ENCODE data around the gene EPN1. TPM values are rescaled to one million over a fixed set of nuclear protein-coding genes. Genes with fewer than 3 reads are reported as not detected.

The EPN1 gene
- total and polyA plus RNA-seq, 2 experiments from 2014 or later: 47.1 to 223 TPM

GRCh38 chr19:55656552-55656951 lies 18.5 kb upstream of the EPN1 start:
- Histone ChIP-seq H3K9me2 (ENCODE audit: insufficient read depth) (no peaks in the 10 kb centered on the region), H3K36me3 (ENCODE audit: insufficient read depth) (peaks cover 1% of the 10 kb centered on the region; the same call in 1 of the 2 replicates), H3K4me1 (ENCODE audit: insufficient read depth) (peaks cover 27% of the 10 kb centered on the region), H3K27ac (ENCODE audit: low read depth) (peak overlapping the region; percentile 98), H2AFZ (no peak overlapping the region), H3K79me2 (replicated peaks; ENCODE audit: insufficient read depth) (peaks cover 63% of the 10 kb centered on the region), H3K27me3 (ENCODE audit: insufficient read depth) (no peaks in the 10 kb centered on the region), H4K20me1 (replicated peaks; ENCODE audit: insufficient read depth) (peaks cover 42% of the 10 kb centered on the region), H3K4me3 (peak overlapping the region; percentile 100), H3F3A (replicated peaks; ENCODE audit: low read depth) (peaks cover 20% of the 10 kb centered on the region), H3K4me2 (peak overlapping the region; percentile 100)
- TF ChIP-seq JUNB (IDR thresholded peaks at IDR 0.05; ENCODE audit: unreplicated experiment) (no peak), EZH2 (IDR thresholded peaks at IDR 0.05; ENCODE audit: low read depth, unreplicated experiment) (no peak)
- TF ChIP-seq, protein P1, sequence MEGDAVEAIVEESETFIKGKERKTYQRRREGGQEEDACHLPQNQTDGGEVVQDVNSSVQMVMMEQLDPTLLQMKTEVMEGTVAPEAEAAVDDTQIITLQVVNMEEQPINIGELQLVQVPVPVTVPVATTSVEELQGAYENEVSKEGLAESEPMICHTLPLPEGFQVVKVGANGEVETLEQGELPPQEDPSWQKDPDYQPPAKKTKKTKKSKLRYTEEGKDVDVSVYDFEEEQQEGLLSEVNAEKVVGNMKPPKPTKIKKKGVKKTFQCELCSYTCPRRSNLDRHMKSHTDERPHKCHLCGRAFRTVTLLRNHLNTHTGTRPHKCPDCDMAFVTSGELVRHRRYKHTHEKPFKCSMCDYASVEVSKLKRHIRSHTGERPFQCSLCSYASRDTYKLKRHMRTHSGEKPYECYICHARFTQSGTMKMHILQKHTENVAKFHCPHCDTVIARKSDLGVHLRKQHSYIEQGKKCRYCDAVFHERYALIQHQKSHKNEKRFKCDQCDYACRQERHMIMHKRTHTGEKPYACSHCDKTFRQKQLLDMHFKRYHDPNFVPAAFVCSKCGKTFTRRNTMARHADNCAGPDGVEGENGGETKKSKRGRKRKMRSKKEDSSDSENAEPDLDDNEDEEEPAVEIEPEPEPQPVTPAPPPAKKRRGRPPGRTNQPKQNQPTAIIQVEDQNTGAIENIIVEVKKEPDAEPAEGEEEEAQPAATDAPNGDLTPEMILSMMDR (conservative IDR thresholded peaks at IDR 0.05; ENCODE audit: low read depth in 2 of 2): no peak
- ATAC-seq: no peak
- DNase-seq (ENCODE audit: low spot score): no peak
- Mint-ChIP-seq H3K27me3 (ENCODE audit: insufficient read depth, low read depth, poor library complexity) (peaks cover 31% of the 10 kb centered on the region), H3K4me3 (peak overlapping the region; percentile 92), H3K4me1 (peaks cover 44% of the 10 kb centered on the region), H3K36me3 (ENCODE audit: low read depth) (peaks cover 53% of the 10 kb centered on the region), H3K9me3 (no peaks in the 10 kb centered on the region; the same call in 2 of the 3 replicates), H3K27ac (peak overlapping the region; percentile 99)

DNA sequence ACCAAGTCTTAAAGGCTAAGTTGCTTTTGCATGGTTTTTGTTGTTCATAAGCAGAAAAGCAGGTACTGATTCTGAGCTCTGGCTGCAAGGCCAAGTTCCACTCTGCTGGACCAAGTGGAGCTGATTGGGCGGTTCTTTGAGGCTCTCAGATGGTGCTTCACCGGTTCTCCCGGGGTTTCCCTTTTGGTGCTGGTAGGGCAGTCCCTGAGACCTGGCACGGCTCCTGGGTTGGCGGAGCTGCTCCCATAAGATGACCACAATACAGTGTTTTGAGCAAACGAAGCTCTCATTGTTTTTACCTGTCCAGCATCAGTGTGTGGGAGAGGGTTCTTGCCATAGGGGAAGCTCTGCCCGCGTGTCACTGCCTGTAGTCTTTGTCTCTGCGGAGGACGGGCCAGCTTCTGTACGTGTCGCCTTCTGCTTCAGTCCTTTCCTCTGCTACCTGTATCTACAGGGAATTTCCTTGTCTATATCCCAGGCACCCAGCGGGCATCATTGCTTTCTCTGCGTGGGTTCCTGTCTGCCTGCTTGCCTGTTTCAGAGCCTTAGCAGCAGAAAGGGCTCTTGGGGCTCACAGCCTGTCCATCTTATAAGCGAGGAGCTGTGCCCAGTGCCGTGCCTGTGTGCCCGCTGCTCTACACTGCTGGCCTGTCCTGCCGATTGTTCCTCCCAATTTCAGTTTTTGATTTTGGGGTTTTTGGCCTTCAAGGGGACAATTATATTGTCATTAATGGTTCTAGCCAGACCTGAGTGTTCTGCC lies 17.9 kb upstream of the EPN1 start:
- DNase-seq (ENCODE audit: low spot score): no peak
- Histone ChIP-seq H3K27me3 (ENCODE audit: insufficient read depth) (no peaks in the 10 kb centered on the region), H3K79me2 (replicated peaks; ENCODE audit: insufficient read depth) (peaks cover 69% of the 10 kb centered on the region), H2AFZ (no peak overlapping the region), H3K4me2 (peak overlapping the region; percentile 100), H3K36me3 (ENCODE audit: insufficient read depth) (peaks cover 7% of the 10 kb centered on the region; the same call in 1 of the 2 replicates), H3F3A (replicated peaks; ENCODE audit: low read depth) (peaks cover 20% of the 10 kb centered on the region), H3K4me1 (ENCODE audit: insufficient read depth) (peaks cover 27% of the 10 kb centered on the region), H4K20me1 (replicated peaks; ENCODE audit: insufficient read depth) (peaks cover 47% of the 10 kb centered on the region), H3K9me2 (ENCODE audit: insufficient read depth) (no peaks in the 10 kb centered on the region), H3K4me3 (peak overlapping the region; percentile 100), H3K27ac (ENCODE audit: low read depth) (peak overlapping the region; percentile 98)
- H3K9me3 Mint-ChIP-seq: no peaks in the 10 kb centered on the region; the same call in 1 of the 3 replicates
- H3K4me1 Mint-ChIP-seq: peaks cover 39% of the 10 kb centered on the region
- no peak for TF ChIP-seq REST (IDR thresholded peaks at IDR 0.05; ENCODE audit: unreplicated experiment)
- peaks cover 54% of the 10 kb centered on the region for H3K36me3 Mint-ChIP-seq (ENCODE audit: low read depth)
- H3K4me3 Mint-ChIP-seq: peak overlapping the region; percentile 92
- H3K27me3 Mint-ChIP-seq (ENCODE audit: insufficient read depth, low read depth, poor library complexity): peaks cover 29% of the 10 kb centered on the region
- peak overlapping the region; percentile 14; the same call in 1 of the 2 replicates for H3K27ac Mint-ChIP-seq
- ATAC-seq: no peak

Measured in GM23338 (cell line).